Muscle layer of colon (tissue), 2 donors: ENCODE data around the gene ZNF777.
"Not testable (repeated sequence)": the region's sequence is repeated elsewhere in the genome, so short reads cannot be mapped to it uniquely, and the experiment has no call there.

Experiments used
- H3K27ac ChIP-seq: one replicate; pipeline ENCODE4 v1.7.0; 2013; ENCODE audit warnings: low read depth, mild to moderate bottlenecking, low read length, moderate library complexity
- H3K27me3 ChIP-seq, 2 donors: one replicate each; pipeline ENCODE4 v1.7.0; 2013; ENCODE audit warnings: low read length in 2 of 2, mild to moderate bottlenecking in 2 of 2; ENCODE audit not compliant: insufficient read depth in 2 of 2, control insufficient read depth in 1 of 2
- H3K36me3 ChIP-seq: one replicate; pipeline ENCODE4 v1.7.0; 2013; ENCODE audit warnings: mild to moderate bottlenecking, low read length; ENCODE audit not compliant: insufficient read depth
- H3K4me1 ChIP-seq: one replicate; pipeline ENCODE4 v1.7.0; 2013; ENCODE audit warnings: mild to moderate bottlenecking, low read length; ENCODE audit not compliant: insufficient read depth
- H3K4me3 ChIP-seq, 2 donors: one replicate each; pipeline ENCODE4 v1.7.0; 2013; ENCODE audit warnings: low read length in 2 of 2, low read depth in 1 of 2, mild to moderate bottlenecking in 1 of 2, moderate library complexity in 1 of 2
- H3K9ac ChIP-seq: one replicate; pipeline ENCODE4 v1.7.0; 2013; ENCODE audit warnings: low read length
- H3K9me3 ChIP-seq: one replicate; pipeline ENCODE4 v1.7.0; 2013; ENCODE audit warnings: mild to moderate bottlenecking, low read length
- donor health status: abdominal sarcoma.
- donor health status: Adenocarcinoma of cecum.

Gene ZNF777

GRCh38 chr7:149398195-149398820 lies 62.6 kb downstream of the ZNF777 start:
- no peak overlapping the region for H3K4me3 ChIP-seq
- no peaks in the 10 kb centered on the region for H3K36me3 ChIP-seq
- H3K27ac ChIP-seq, result no peak overlapping the region
- H3K27me3 ChIP-seq, result no peaks in the 10 kb centered on the region
- peaks cover 5% of the 10 kb centered on the region for H3K9me3 ChIP-seq
- no peak overlapping the region for H3K9ac ChIP-seq
- H3K4me1 ChIP-seq, result no peaks in the 10 kb centered on the region

DNA sequence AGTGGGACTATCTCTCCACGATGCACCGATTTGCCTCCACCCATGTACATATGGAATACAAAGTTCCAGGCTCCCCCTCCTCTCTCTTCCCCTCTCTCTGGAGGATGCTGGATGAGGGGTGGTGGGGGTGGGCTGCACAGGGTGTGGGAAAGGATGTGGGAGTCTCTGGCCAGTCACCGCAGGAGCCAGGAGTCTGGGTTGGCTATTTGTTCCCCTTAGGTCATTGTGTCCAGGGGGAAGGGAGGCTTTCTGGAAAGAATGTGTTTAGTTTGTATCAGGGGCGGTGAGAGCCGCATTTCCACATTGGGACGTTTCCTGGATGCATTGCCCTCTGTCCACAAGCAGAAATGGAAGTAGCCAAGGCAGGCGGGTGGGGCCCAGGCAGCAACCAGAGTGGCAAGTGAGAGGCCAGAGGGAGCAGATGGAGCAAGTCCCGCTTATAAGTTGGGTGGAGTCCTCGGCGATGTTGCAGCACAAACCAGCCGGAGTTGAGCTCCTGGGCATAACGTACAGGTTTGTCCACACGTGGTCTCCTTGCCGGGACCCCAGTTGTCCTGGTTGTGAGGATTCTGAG lies 63.3 kb downstream of the ZNF777 start:
- Histone ChIP-seq H3K4me1 (no peaks in the 10 kb centered on the region), H3K4me3 (no peak overlapping the region), H3K9ac (no peak overlapping the region), H3K27ac (no peak overlapping the region), H3K9me3 (peaks cover 5% of the 10 kb centered on the region), H3K36me3 (no peaks in the 10 kb centered on the region), H3K27me3 (no peaks in the 10 kb centered on the region)

DNA sequence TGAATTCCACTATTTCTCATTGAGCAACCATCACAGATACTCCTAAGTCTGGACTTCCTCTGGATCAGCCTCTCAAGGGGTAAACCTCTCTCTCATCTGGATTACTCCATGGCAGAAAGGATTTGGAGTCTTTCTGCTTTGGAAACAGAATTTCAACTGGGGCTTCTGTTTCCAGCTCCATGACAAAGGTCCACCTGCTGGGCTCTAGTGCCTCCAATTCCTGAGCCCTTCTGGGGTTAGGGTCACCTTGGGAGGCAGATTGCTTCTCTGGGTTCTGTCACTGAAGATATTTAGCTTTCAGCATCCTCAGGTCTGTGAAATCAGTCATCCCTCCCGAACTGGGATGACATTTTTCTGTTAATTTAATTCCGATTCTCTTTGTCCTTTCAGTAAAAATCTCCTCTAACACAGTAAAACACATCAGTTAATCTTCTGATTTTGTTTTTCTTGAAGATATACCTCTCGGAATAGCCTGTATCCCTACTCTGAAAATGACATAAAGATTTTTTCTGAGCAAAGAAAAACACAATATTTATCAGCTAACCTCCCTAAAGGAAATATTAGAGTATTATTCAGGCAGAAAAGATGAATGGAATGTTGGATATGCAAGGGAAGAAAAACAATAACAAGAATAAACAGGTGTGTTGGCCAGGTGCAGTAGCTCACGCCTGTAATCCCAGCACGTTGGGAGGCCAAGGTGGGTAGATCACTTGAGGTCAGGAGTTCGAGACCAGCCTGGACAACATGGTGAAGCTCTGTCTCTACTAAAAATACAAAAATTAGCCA lies 72.1 kb downstream of the ZNF777 start:
- H3K9ac ChIP-seq, H3K4me1 ChIP-seq, H3K4me3 ChIP-seq, H3K9me3 ChIP-seq, H3K36me3 ChIP-seq, H3K27me3 ChIP-seq, H3K27ac ChIP-seq: not testable (repeated sequence)

DNA sequence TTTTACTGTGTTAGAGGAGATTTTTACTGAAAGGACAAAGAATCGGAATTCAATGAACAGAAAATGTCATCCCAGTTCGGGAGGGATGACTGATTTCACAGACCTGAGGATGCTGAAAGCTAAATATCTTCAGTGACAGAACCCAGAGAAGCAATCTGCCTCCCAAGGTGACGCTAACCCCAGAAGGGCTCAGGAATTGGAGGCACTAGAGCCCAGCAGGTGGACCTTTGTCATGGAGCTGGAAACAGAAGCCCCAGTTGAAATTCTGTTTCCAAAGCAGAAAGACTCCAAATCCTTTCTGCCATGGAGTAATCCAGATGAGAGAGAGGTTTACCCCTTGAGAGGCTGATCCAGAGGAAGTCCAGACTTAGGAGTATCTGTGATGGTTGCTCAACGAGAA lies 74.3 kb downstream of the ZNF777 start:
- not testable (repeated sequence) for H3K27me3 ChIP-seq, H3K9ac ChIP-seq, H3K9me3 ChIP-seq, H3K4me3 ChIP-seq, H3K36me3 ChIP-seq, H3K27ac ChIP-seq, H3K4me1 ChIP-seq

GRCh38 chr7:149385195-149385950 lies 75.5 kb downstream of the ZNF777 start:
- Histone ChIP-seq H3K27ac (no peak overlapping the region), H3K27me3 (no peaks in the 10 kb centered on the region), H3K4me3 (no peak overlapping the region), H3K9ac (no peak overlapping the region), H3K36me3 (no peaks in the 10 kb centered on the region), H3K9me3 (peaks cover 3% of the 10 kb centered on the region), H3K4me1 (no peaks in the 10 kb centered on the region)
